ENCODE data around the gene ADCY9.
"Not testable (repeated sequence)": the region's sequence is repeated elsewhere in the genome, so short reads cannot be mapped to it uniquely, and the experiment has no call there.

Gene ADCY9

GRCh38 chr16:4092547-4093265 is 23.5 kb downstream of the ADCY9 start:
- no peak for DNase-seq

DNA sequence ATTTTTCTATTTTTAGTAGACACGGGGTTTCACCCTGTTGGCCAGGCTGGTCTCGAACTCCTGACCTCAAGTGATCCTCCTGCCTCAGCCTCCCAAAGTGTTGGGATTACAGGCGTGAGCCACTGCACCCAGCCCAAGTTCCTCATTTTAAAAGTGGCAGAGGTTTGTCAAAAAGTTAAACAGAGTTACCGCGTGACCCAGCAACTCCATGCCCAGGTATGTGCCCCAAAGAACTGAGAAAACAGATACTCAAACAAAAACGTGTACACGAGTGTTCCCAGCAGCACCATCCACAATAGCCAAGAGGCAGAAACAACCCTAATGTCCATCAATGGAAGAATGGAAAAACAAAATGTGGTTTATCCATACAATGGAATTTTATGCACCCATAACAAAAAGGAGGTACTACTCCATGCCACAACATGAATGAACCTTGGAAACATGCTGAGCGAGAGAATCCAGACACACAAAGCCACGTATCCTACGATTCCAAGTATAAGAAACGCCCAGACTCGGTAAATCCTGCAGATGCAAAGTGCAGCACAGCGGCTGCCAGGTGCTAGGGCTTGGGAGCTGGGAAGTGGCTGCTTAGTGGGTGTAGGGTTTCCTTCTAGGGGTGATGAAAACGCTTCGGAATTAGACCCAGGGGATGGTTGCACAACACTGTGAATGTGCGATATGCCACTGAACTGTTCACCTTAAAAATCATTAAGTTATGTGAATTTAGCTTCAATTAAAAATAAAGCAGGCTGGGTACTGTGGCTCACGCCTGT is 24.8 kb downstream of the ADCY9 start:
- peak; percentile 51 for DNase-seq

- no peak for DNase-seq
Observed at GRCh38 chr16:4090351-4090851, 25.8 kb downstream of the ADCY9 start.

- DNase-seq: no peak
Observed at GRCh38 chr16:4089811-4090301, 26.4 kb downstream of the ADCY9 start.

- DNase-seq: no peak
Observed at GRCh38 chr16:4089251-4089810, 26.9 kb downstream of the ADCY9 start.

DNA sequence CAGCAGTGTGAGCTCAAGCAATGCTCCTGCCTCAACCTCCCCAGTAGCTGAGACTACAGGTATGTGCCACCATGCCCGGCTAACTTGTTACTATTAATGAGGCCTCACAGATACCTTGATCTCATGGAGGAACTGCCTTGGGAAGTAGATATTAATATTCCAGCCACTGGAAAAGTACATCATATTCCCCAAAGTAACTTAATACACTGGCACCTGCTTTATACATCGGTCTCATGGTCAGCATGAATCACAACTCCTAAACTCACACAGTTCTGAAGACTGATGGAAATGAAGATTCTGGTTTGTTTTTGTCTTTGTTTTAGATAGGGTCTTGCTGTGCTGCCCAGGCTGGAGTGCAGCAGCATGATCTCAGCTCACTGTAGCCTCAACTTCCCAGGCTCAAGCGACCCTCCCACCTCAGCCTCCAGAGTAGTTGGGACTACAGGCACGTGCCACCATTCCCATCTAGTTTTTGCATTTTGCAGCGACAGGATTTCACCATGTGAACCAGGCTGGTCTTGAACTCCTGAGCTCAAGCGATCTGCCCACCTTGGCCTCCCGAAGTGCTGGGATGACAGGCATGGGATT is 28.2 kb downstream of the ADCY9 start:
- DNase-seq: no peak

DNA sequence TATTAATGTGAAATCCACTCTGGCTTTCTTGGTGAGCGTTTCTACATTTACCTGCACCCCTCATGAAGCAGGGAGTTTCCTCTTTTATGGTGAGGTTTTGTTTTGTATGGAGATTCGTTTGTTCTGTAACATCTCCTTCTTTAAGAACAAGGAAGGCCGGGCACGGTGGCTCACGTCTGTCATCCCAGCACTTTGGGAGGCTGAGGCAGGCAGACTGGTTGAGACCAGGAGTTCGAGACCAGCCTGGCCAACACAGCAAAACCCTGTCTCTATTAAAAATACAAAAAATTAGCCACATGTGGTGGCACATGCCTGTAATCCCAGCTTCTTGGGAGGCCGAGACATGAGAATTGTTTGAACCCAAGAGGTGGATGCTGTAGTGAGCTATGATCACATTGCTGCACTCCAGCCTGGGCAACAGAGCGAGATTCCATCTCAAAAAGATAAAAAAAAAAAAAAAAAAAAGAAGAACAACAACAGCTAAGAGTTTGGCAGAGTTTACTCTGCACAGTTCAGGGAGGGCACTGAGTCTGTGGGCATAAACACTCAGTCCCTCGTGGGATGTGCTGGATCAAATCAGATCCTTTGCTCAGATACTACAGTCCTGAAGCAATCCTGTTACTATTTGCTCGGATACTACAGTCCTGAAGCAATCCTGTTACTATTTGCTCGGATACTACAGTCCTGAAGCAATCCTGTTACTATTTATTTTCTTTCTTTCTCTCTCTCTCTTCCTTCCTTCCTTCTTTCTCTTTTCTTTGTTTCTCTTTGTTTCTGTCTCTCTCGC is 28.9 kb downstream of the ADCY9 start:
- DNase-seq: no peak

DNA sequence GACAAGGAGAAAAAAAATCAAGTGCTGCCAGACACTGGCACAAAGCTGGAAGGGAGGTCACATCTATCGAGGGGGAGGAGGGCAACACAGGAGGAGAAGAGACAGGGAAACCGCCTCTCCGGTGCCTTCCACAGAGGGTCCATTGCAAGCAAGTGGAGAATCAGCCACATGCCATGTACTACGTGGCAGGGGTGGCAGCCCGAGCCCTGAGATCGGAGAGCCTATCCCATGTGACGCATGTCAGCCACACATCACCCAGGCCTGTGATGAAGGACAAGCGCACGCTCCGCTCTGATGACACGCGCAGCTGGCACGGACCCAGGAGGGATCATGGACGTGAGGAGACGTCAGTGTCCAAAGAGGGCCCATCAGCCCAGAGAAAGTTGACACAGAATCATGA is 30.1 kb downstream of the ADCY9 start:
- no peak for DNase-seq

DNA sequence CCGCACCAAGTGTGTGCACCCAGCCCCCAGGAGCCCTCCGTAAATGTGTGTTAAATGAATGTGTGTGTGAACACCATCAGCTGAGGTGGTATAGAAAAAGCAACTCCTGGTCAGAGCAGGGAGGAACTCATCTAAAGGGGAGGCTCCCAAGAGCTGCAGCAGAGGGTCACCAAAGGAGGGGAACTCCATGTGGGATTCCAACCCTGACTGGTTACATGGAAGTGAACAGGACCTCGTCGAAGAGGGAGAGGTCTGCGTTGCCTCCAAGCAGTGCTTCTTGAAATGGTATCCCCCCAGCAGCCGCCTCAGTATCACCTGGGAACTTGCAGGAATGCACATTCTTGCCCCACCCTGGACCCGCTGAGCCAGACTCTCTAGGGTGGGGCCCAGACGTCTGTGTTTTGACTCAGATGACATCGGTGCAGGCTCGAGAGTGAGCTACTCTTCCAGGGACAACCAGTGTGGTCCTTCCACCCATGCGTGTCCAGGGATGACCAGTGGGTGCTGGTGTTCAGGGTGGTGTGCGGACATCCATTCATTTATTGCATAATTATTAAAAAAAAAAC is 30.8 kb downstream of the ADCY9 start:
- no peak for DNase-seq

DNA sequence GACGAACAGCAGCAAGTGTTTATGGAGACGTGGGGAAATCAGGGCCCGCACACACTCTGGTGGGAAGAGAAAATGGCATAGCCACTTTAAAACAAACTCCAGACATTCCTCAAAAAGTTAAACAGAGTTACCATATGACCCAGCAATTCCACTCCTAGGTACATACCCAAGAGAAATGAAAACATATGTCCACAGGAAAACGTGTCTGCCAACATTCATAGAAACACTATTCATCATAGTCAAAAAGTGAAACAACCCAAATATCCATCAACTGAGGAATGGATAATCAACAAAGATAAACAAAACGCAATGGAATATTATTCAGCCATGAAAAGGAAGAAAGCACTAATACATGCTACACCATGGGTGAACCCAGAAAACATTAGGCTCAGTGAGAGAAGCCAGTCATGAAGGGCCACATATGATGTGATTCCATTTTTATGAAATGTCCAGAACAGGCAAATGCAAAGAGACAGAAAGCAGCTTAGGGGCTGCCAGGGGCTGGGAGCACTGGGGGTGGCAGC is 32.8 kb downstream of the ADCY9 start:
- DNase-seq: no peak

GRCh38 chr16:4082474-4083044 is 33.7 kb downstream of the ADCY9 start:
- DNase-seq: no peak

GRCh38 chr16:4081521-4082021 is 34.7 kb downstream of the ADCY9 start:
- DNase-seq: no peak

DNA sequence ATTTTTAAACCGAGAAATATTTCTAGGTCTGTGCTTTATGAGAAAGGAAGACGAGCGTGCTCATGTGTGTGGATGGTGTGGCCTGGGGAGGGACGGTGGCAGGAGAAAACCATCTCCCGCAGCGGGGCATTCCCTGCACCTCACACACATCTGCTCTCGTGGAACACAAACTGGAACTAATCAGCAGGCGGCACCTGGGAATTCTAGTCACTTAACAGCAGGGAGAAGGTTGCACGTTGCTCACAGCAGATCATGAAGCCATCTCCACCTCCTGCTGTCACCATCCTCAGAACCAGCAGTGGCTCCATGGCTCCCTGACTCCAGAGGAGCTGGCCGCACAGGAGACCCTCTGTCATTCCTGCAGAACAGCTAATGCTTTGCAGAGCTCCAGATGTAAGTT is 35.2 kb downstream of the ADCY9 start:
- peak; percentile 36 for DNase-seq

DNA sequence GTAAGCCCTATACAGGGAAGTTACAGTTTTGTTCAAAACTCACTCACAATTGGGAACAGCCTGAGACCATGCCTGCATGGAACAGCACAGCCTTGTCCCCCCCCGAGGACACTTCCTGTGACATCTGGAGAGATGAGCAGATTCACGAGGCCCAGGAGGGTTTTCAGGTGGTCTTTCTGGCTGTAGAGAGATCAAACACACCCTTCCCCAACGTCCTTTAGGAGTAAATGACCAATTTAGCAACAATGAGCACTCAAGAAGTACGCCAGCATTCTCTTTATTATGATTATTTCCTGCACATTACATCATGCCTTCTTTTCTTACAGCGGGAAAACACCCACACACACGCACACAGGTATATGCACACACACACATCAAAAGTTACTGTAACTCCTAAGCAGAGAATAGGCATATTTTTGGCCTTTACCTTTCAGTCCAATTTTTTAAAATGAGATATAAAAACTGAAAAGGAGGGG is 39.0 kb downstream of the ADCY9 start:
- no peak for DNase-seq

- DNase-seq: no peak
Observed at GRCh38 chr16:4075534-4075933, 40.7 kb downstream of the ADCY9 start.

DNA sequence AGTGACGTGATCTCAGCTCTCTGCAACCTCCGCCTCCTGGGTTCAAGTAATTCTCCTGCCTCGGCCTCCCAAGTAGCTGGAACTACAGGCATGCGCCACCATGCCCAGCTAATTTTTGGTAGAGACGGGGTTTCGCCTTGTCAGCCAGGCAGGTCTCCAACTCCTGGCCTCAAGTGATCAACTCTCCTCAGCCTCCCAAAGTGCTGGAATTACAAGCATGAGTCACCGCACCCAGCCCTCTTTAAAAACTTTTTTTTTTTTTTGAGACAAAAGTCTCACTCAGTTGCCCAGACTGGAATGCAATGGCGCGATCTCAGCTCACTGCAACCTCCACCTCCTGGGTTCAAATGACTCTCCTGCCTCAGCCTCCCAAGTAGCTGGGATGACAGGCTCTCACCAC is 43.1 kb downstream of the ADCY9 start:
- DNase-seq: not testable (repeated sequence)

DNA sequence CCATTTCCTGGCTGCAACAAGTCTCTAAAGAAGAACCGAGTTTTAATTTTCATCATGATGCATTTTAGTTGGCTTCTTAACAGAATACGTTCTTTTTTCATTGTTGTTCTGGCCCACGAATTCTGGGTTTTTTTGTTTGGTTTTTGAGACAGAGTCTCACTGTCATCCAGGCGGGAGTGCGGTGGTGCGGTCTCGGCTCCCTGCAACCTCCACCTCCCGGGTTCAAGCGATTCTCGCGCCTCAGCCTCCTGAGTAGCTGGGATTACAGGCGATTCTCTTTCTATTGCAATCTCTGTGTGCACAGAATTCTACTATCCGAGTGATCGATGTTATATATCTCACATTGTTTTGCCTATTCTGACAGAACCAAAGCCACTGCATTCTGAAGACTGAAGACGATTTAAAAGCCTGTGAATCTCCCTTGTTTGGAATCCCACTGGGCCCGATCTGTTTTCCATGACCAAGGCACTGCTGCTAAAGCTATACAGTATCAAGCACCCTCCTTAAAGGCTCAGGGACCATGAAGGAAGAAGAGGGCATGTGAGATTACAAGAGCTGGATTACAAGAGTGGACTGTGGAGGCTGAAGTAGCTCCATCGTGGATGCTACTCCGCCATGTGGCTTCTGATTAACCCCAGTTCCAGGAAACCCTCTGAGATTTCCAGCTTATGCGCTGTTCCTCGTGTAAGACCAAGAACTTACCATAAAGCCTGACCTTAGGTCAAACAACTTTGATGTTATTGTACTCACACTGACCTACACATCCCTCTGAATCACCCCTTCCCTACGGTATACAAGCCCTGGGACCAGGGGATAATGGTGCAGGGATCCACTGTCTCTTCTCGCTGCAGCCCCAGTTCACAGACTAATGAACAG is 44.3 kb downstream of the ADCY9 start:
- DNase-seq: no peak

GRCh38 chr16:4070936-4071335 is 45.3 kb downstream of the ADCY9 start:
- no peak for DNase-seq

GRCh38 chr16:4067262-4068001 is 48.8 kb downstream of the ADCY9 start:
- DNase-seq: no peak
